H1 (cell line): Measurements from ENCODE around the gene KIF5A.

ENCODE experiments used
- EZH2 ChIP-seq: fragments of 200-600 bp; sonication (generic); IDR thresholded peaks from 2 replicates; pipeline ENCODE4 v1.7.1; 2012; ENCODE audit warnings: low read depth, mild to moderate bottlenecking, moderate library complexity, low read length, inconsistent platforms; ENCODE audit not compliant: severe bottlenecking
- POLR2A ChIP-seq, 2 experiments: IDR thresholded peaks; 1 replicate in 1 of 2; 2 replicates in 1 of 2; pipeline ENCODE4 v1.6.1; 2011; ENCODE audit warnings: low read depth in 2 of 2, low read length in 2 of 2, mild to moderate bottlenecking in 2 of 2; ENCODE audit errors: control extremely low read depth in 1 of 2
- POLR2AphosphoS5 ChIP-seq: IDR thresholded peaks from 2 replicates; pipeline ENCODE4 v1.6.1; 2011; ENCODE audit warnings: low read depth, low read length
- POU5F1 ChIP-seq: IDR thresholded peaks from 2 replicates; pipeline ENCODE4 v1.6.1; 2011; ENCODE audit warnings: low read depth, mild to moderate bottlenecking, low read length, moderate library complexity
- RXRA ChIP-seq: IDR thresholded peaks from 2 replicates; pipeline ENCODE4 v1.6.1; 2011; ENCODE audit warnings: low read depth, mild to moderate bottlenecking, low read length, moderate library complexity; ENCODE audit not compliant: insufficient read depth
- TEAD4 ChIP-seq: IDR thresholded peaks from 2 replicates; pipeline ENCODE4 v1.6.1; 2012; ENCODE audit warnings: low read depth, low read length, inconsistent platforms, mixed read lengths
- TF ChIP-seq, protein P1 (sequence below): IDR thresholded peaks from 2 replicates; pipeline ENCODE4 v1.6.1; 2012; ENCODE audit warnings: inconsistent platforms

DNA sequence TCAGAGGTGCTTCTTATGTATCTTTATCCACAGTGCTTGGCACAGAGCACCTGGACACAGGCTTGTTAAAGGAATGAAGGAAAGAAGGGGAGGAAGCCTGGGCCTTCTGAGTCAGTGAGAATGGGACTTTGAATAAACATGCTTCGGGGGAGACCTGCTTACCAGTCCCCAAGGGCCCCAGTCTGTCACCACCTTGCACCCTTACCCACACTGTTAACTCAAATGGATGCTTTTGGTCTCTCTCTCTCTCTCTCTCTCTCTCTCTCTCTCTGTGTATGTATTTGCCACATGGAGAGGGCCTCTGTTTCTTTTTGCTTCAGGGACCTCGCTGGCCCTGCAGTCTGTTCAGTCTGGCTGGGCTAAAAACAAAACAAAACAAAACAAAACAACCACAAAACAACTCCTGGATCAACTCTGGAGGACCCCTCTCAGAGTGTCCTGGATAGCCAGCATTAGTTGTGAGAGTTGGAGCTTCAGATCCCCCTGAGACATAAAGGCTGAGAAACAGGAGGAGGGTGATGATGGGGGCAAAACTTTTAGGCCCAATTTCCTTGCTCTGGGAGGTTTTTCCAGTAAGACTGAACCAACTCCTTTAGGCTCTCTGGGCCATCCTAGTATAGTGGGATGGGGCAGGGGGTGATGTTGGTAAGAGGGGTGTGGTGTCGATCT is 1.9 kb downstream of the KIF5A start:
- no peak for TF ChIP-seq RXRA
- no peak for TF ChIP-seq EZH2
- no peak for TF ChIP-seq POLR2A (IDR thresholded peaks at IDR 0.05; ENCODE audit: control extremely low read depth in 1 of 2, low read depth in 2 of 2, low read length in 2 of 2)
- TF ChIP-seq POU5F1: no peak
- TF ChIP-seq, protein P1, sequence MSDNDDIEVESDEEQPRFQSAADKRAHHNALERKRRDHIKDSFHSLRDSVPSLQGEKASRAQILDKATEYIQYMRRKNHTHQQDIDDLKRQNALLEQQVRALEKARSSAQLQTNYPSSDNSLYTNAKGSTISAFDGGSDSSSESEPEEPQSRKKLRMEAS: no peak
- TF ChIP-seq TEAD4: no peak
- no peak for TF ChIP-seq POLR2AphosphoS5
